ENCODE data around the gene CMSS1. TPM values are rescaled to one million over a fixed set of nuclear protein-coding genes. Genes with fewer than 3 reads are reported as not detected.

CMSS1 gene
- polyA plus RNA-seq, 1 of the 3 experiments (the other 2 are of a cell fraction), result 9.1 TPM

DNA sequence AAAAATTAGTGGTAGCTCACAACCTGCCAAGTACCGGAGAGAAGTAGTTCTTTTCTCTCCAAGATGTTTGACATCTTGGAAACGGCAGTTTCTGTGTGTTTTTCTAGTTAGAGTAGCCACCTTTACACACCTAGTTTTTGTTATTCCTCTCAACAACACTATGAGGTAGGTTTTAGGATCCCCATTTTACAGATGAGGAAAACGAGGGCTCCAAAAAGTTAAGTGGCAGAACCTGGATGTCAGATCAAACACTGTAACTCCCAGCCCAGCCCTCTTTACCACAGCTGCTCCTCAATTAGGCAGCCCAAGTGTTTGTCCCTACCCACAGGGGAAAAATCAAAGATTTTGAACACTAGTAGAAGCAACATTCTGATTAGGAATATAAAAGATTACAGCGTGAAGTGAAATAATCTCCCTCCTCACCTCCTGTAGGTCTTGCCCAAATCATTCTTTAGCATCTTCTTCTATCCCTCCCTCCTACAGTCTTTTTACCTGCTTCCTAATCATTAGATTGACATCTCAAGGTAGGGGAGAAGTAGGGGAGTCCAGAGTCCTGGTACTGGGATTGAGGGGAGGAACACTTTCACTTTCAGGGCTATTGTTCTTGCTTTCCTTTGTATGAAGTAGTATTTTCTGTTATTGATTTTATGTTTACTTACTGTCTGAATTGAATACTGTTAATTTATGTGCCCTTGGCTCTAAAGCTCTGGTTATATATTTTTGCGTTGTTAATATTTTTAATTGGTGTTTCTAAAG is 142.6 kb downstream of the CMSS1 start:
- Histone ChIP-seq H3K36me3 (replicated peaks in 1 of 2; ENCODE audit: control insufficient read depth in 1 of 2, insufficient read depth in 2 of 2, low read length in 1 of 2) (no peaks in the 10 kb centered on the region), H3K4me1 (ENCODE audit: control insufficient read depth in 1 of 2, insufficient read depth in 2 of 2, low read depth in 1 of 2, low read length in 1 of 2) (peaks cover 0 to 5% of the 10 kb centered on the region in 2 experiments; a peak in 1 of 4 replicates), H3F3A (replicated peaks; ENCODE audit: insufficient read depth) (peaks cover 3% of the 10 kb centered on the region), H4K20me1 (ENCODE audit: insufficient read depth) (no peaks in the 10 kb centered on the region), H3K4me3 (ENCODE audit: low read depth in 2 of 2, low read length in 1 of 2) (no peak overlapping the region), H3K9ac (no peak overlapping the region), H3K9me3 (no peaks in the 10 kb centered on the region), H3K27me3 (ENCODE audit: insufficient read depth) (no peaks in the 10 kb centered on the region), H2AFZ (ENCODE audit: low read depth) (no peak overlapping the region), H3K9me2 (no peaks in the 10 kb centered on the region), H3K27ac (ENCODE audit: low read depth in 2 of 2, low read length in 1 of 2) (no peak overlapping the region), H3K4me2 (no peak overlapping the region), H3K79me2 (ENCODE audit: insufficient read depth) (no peaks in the 10 kb centered on the region)
- POLR2A ChIA-PET, result no interaction called here
- CTCF ChIA-PET, result no interaction called here
- TF ChIP-seq, protein P1, sequence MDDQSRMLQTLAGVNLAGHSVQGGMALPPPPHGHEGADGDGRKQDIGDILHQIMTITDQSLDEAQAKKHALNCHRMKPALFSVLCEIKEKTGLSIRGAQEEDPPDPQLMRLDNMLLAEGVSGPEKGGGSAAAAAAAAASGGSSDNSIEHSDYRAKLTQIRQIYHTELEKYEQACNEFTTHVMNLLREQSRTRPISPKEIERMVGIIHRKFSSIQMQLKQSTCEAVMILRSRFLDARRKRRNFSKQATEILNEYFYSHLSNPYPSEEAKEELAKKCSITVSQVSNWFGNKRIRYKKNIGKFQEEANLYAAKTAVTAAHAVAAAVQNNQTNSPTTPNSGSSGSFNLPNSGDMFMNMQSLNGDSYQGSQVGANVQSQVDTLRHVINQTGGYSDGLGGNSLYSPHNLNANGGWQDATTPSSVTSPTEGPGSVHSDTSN (IDR thresholded peaks at IDR 0.05), result no peak
- TF ChIP-seq RXRA (IDR thresholded peaks at IDR 0.05; ENCODE audit: borderline replicate concordance, low read depth), result no peak
- TF ChIP-seq, protein P2, sequence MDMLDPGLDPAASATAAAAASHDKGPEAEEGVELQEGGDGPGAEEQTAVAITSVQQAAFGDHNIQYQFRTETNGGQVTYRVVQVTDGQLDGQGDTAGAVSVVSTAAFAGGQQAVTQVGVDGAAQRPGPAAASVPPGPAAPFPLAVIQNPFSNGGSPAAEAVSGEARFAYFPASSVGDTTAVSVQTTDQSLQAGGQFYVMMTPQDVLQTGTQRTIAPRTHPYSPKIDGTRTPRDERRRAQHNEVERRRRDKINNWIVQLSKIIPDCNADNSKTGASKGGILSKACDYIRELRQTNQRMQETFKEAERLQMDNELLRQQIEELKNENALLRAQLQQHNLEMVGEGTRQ (IDR thresholded peaks at IDR 0.05; ENCODE audit: borderline replicate concordance, low read depth, low read length), result no peak
- 78% methylated on average over 5 of the region's 5 CpGs for WGBS (ENCODE audit: low lambda C conversion rate)
- no peak for DNase-seq

DNA sequence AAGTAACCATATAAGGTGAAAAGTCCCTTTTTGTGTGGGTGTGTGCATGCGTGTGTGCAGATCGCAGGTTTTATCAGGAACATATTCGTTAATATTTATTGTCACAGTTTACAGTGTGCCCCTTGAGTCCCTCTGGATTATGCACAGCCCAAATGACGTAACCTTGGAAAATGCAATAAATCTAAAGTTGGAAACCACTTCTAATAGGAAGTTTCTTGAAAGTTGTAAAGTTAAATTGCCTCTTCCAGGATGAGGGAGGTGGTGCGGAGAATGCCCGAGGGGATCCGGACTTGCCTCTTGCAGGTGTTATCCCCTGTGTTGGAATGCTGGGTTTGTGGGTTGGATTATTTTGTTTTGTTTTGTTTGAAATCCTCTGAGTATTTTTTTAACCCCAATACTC is 143.3 kb downstream of the CMSS1 start:
- Histone ChIP-seq H3F3A (replicated peaks; ENCODE audit: insufficient read depth) (peaks cover 3% of the 10 kb centered on the region), H2AFZ (ENCODE audit: low read depth) (no peak overlapping the region), H3K9ac (no peak overlapping the region), H3K4me1 (ENCODE audit: control insufficient read depth in 1 of 2, insufficient read depth in 2 of 2, low read depth in 1 of 2, low read length in 1 of 2) (peaks cover 0 to 5% of the 10 kb centered on the region in 2 experiments; a peak in 1 of 4 replicates), H3K9me2 (no peaks in the 10 kb centered on the region), H3K9me3 (no peaks in the 10 kb centered on the region), H3K27ac (ENCODE audit: low read depth in 2 of 2, low read length in 1 of 2) (no peak overlapping the region), H3K4me3 (ENCODE audit: low read depth in 2 of 2, low read length in 1 of 2) (no peak overlapping the region), H3K27me3 (ENCODE audit: insufficient read depth) (no peaks in the 10 kb centered on the region), H4K20me1 (ENCODE audit: insufficient read depth) (no peaks in the 10 kb centered on the region), H3K36me3 (replicated peaks in 1 of 2; ENCODE audit: control insufficient read depth in 1 of 2, insufficient read depth in 2 of 2, low read length in 1 of 2) (no peaks in the 10 kb centered on the region), H3K4me2 (no peak overlapping the region), H3K79me2 (ENCODE audit: insufficient read depth) (no peaks in the 10 kb centered on the region)
- TF ChIP-seq, protein P3, sequence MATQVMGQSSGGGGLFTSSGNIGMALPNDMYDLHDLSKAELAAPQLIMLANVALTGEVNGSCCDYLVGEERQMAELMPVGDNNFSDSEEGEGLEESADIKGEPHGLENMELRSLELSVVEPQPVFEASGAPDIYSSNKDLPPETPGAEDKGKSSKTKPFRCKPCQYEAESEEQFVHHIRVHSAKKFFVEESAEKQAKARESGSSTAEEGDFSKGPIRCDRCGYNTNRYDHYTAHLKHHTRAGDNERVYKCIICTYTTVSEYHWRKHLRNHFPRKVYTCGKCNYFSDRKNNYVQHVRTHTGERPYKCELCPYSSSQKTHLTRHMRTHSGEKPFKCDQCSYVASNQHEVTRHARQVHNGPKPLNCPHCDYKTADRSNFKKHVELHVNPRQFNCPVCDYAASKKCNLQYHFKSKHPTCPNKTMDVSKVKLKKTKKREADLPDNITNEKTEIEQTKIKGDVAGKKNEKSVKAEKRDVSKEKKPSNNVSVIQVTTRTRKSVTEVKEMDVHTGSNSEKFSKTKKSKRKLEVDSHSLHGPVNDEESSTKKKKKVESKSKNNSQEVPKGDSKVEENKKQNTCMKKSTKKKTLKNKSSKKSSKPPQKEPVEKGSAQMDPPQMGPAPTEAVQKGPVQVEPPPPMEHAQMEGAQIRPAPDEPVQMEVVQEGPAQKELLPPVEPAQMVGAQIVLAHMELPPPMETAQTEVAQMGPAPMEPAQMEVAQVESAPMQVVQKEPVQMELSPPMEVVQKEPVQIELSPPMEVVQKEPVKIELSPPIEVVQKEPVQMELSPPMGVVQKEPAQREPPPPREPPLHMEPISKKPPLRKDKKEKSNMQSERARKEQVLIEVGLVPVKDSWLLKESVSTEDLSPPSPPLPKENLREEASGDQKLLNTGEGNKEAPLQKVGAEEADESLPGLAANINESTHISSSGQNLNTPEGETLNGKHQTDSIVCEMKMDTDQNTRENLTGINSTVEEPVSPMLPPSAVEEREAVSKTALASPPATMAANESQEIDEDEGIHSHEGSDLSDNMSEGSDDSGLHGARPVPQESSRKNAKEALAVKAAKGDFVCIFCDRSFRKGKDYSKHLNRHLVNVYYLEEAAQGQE (IDR thresholded peaks at IDR 0.05; ENCODE audit: low read depth, low read length), result no peak
- TF ChIP-seq FOXM1 (IDR thresholded peaks at IDR 0.05; ENCODE audit: low read depth) (no peak), RCOR1 (IDR thresholded peaks at IDR 0.05; ENCODE audit: low read length) (no peak), JUND (IDR thresholded peaks at IDR 0.05) (no peak), ELF1 (IDR thresholded peaks at IDR 0.05) (no peak), FOSL2 (IDR thresholded peaks at IDR 0.05; ENCODE audit: borderline replicate concordance, low read depth) (no peak), GABPA (IDR thresholded peaks at IDR 0.05; ENCODE audit: low read depth) (no peak), SIN3A (IDR thresholded peaks at IDR 0.05; ENCODE audit: borderline replicate concordance, low read depth, low read length) (no peak)
- TF ChIP-seq, protein P4, sequence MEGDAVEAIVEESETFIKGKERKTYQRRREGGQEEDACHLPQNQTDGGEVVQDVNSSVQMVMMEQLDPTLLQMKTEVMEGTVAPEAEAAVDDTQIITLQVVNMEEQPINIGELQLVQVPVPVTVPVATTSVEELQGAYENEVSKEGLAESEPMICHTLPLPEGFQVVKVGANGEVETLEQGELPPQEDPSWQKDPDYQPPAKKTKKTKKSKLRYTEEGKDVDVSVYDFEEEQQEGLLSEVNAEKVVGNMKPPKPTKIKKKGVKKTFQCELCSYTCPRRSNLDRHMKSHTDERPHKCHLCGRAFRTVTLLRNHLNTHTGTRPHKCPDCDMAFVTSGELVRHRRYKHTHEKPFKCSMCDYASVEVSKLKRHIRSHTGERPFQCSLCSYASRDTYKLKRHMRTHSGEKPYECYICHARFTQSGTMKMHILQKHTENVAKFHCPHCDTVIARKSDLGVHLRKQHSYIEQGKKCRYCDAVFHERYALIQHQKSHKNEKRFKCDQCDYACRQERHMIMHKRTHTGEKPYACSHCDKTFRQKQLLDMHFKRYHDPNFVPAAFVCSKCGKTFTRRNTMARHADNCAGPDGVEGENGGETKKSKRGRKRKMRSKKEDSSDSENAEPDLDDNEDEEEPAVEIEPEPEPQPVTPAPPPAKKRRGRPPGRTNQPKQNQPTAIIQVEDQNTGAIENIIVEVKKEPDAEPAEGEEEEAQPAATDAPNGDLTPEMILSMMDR (IDR thresholded peaks at IDR 0.05), result no peak
- TF ChIP-seq, protein P5, sequence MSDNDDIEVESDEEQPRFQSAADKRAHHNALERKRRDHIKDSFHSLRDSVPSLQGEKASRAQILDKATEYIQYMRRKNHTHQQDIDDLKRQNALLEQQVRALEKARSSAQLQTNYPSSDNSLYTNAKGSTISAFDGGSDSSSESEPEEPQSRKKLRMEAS (IDR thresholded peaks at IDR 0.05; ENCODE audit: low read depth), result no peak
- no peak for DNase-seq
- ChIA-PET CTCF (no interaction called here), POLR2A (no interaction called here)
- 98% methylated on average over 7 of the region's 7 CpGs for WGBS (ENCODE audit: low lambda C conversion rate)

Measured in SK-N-SH (cell line).